ENCODE data around the gene LGALS3.

DNA sequence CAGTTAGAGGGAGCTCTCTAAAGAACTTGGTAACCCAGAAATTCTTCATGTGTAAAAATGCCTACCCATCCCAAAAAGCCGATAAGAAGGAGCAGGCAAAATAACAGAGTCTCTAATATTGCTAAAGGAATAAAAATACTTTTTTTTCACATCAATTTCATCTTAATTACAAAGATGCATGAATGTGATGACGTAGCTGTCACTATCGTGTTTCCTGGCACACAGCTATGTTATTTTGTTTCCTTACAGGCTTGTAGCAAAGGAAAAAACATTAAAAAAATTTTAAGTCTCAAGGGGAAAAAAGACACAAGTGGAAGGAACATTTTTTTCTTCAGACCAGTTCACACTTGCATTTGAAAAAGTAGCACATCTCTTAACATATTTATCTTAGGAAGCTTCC, 10.3 kb upstream of the LGALS3 start:
- TF ChIP-seq EZH2phosphoT487 (conservative IDR thresholded peaks at IDR 0.05; ENCODE audit: low read length) = no peak
- TF ChIP-seq, protein P1, sequence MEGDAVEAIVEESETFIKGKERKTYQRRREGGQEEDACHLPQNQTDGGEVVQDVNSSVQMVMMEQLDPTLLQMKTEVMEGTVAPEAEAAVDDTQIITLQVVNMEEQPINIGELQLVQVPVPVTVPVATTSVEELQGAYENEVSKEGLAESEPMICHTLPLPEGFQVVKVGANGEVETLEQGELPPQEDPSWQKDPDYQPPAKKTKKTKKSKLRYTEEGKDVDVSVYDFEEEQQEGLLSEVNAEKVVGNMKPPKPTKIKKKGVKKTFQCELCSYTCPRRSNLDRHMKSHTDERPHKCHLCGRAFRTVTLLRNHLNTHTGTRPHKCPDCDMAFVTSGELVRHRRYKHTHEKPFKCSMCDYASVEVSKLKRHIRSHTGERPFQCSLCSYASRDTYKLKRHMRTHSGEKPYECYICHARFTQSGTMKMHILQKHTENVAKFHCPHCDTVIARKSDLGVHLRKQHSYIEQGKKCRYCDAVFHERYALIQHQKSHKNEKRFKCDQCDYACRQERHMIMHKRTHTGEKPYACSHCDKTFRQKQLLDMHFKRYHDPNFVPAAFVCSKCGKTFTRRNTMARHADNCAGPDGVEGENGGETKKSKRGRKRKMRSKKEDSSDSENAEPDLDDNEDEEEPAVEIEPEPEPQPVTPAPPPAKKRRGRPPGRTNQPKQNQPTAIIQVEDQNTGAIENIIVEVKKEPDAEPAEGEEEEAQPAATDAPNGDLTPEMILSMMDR (IDR thresholded peaks at IDR 0.05; ENCODE audit: insufficient read depth, low read length, poor library complexity, severe bottlenecking) = no peak

All from SU-DHL-6 (cell line).